AML-193 (cell line): ENCODE data around the gene TRIM73.
"Not testable (repeated sequence)": the region's sequence is repeated elsewhere in the genome, so short reads cannot be mapped to it uniquely, and the experiment has no call there.

Experiments
- DNase-seq, 2 experiments: peaks; one replicate each; lab custom pipeline; 2025; lab: John Stamatoyannopoulos, UW

The TRIM73 gene

GRCh38 chr7:75395329-75395728, at the start of gene TRIM73:
TSS of gene TRIM73 (plus strand) at chr7:75395629. CDS start at chr7:75398934, 3,305 bp downstream.
- not testable (repeated sequence) for DNase-seq

- not testable (repeated sequence) for DNase-seq
Observed at GRCh38 chr7:75358671-75359541, 36.5 kb upstream of the TRIM73 start.

GRCh38 chr7:75359542-75359848, 35.9 kb upstream of the TRIM73 start:
- not testable (repeated sequence) for DNase-seq

- DNase-seq, result not testable (repeated sequence)
Observed at GRCh38 chr7:75364079-75364478, 31.4 kb upstream of the TRIM73 start.

GRCh38 chr7:75366643-75367042, 28.8 kb upstream of the TRIM73 start:
- not testable (repeated sequence) for DNase-seq

GRCh38 chr7:75367313-75367712, 28.1 kb upstream of the TRIM73 start:
- DNase-seq, result not testable (repeated sequence)

GRCh38 chr7:75374144-75374518, 21.3 kb upstream of the TRIM73 start:
- not testable (repeated sequence) for DNase-seq

GRCh38 chr7:75374519-75375317, 20.7 kb upstream of the TRIM73 start:
- not testable (repeated sequence) for DNase-seq

- DNase-seq, result not testable (repeated sequence)
Observed at GRCh38 chr7:75393194-75393593, 2.2 kb upstream of the TRIM73 start.

- DNase-seq, result not testable (repeated sequence)
Observed at GRCh38 chr7:75397865-75398264, 2.4 kb downstream of the TRIM73 start.

GRCh38 chr7:75398771-75399700, 3.6 kb downstream of the TRIM73 start:
- not testable (repeated sequence) for DNase-seq

GRCh38 chr7:75400575-75400974, 5.1 kb downstream of the TRIM73 start:
- DNase-seq, result not testable (repeated sequence)

GRCh38 chr7:75403455-75404443, 8.3 kb downstream of the TRIM73 start:
- not testable (repeated sequence) for DNase-seq

- not testable (repeated sequence) for DNase-seq
Observed at GRCh38 chr7:75404663-75405062, 9.2 kb downstream of the TRIM73 start.

GRCh38 chr7:75409880-75410822, 14.7 kb downstream of the TRIM73 start:
- DNase-seq, result not testable (repeated sequence)

- DNase-seq, result not testable (repeated sequence)
Observed at GRCh38 chr7:75410823-75411173, 15.4 kb downstream of the TRIM73 start.

- DNase-seq, result not testable (repeated sequence)
Observed at GRCh38 chr7:75414204-75414603, 18.8 kb downstream of the TRIM73 start.

- not testable (repeated sequence) for DNase-seq
Observed at GRCh38 chr7:75414708-75415427, 19.4 kb downstream of the TRIM73 start.

GRCh38 chr7:75415428-75415817, 20.0 kb downstream of the TRIM73 start:
- not testable (repeated sequence) for DNase-seq
